Naive thymus-derived CD4-positive, alpha-beta T cell (primary cell): ENCODE data around the gene CLINT1. TPM values are rescaled to one million over a fixed set of nuclear protein-coding genes. Genes with fewer than 3 reads are reported as not detected.

ENCODE experiments used
- ATAC-seq: fragments of 150-1000 bp; cut with Tn5 transposase; 2 replicates; pipeline ENCODE4 v1.10.0; 2021; ENCODE audit warnings: mild to moderate bottlenecking, moderate library complexity
- CTCF ChIA-PET: fragments of 350-600 bp; sonication (Branson Sonifier 250); formaldehyde crosslinking; loops from one replicate; lab custom pipeline; 2021; ENCODE audit warnings: antibody characterized with exemption; lab: Charles Lee
- POLR2A ChIA-PET: fragments of 350-600 bp; sonication (Branson Sonifier 250); formaldehyde crosslinking; loops from one replicate; lab custom pipeline; 2021; ENCODE audit warnings: antibody characterized with exemption, inconsistent platforms; lab: Charles Lee
- DNase-seq, 9 donors: peaks; one replicate each; pipeline versions ENCODE4 v3.0.0 to v3.0.0-alpha.2; 2020 to 2022; ENCODE audit warnings: mixed read lengths in 1 of 9
- H3K27ac ChIP-seq: one replicate; pipeline ENCODE4 v1.7.0; 2013; ENCODE audit warnings: mild to moderate bottlenecking, low read depth, low read length, moderate library complexity
- H3K27me3 ChIP-seq, 2 donors: one replicate each; pipeline ENCODE4 v1.7.0; 2013; ENCODE audit warnings: low read length in 2 of 2, mild to moderate bottlenecking in 2 of 2, moderate library complexity in 2 of 2; ENCODE audit not compliant: control insufficient read depth in 2 of 2, insufficient read depth in 2 of 2
- H3K36me3 ChIP-seq, 3 experiments: 1 replicate in 2 of 3; 2 replicates in 1 of 3; pipeline ENCODE4 v1.7.0; 2013; ENCODE audit warnings: low read length in 3 of 3, mild to moderate bottlenecking in 3 of 3, moderate library complexity in 1 of 3; ENCODE audit not compliant: insufficient read depth in 3 of 3, control insufficient read depth in 2 of 3
- H3K4me1 ChIP-seq, 2 donors: one replicate each; pipeline ENCODE4 v1.7.0; 2013; ENCODE audit warnings: low read length in 2 of 2, mild to moderate bottlenecking in 2 of 2, moderate library complexity in 1 of 2; ENCODE audit not compliant: control insufficient read depth in 2 of 2, insufficient read depth in 2 of 2
- H3K4me3 ChIP-seq: 2 replicates; pipeline ENCODE4 v1.7.0; 2013; ENCODE audit warnings: mild to moderate bottlenecking, low read length
- H3K9me3 ChIP-seq, 3 experiments: 1 replicate in 2 of 3; 2 replicates in 1 of 3; pipeline ENCODE4 v1.7.0; 2013; ENCODE audit warnings: low read length in 3 of 3; ENCODE audit not compliant: control insufficient read depth in 2 of 3
- H3K27ac Mint-ChIP-seq, 9 donors: one replicate each; pipeline ENCODE4 v1.8.0; 2020 to 2022; ENCODE audit warnings: mixed read lengths in 9 of 9, mild to moderate bottlenecking in 8 of 9, moderate library complexity in 5 of 9, inconsistent platforms in 2 of 9
- H3K27me3 Mint-ChIP-seq, 5 donors: one replicate each; pipeline ENCODE4 v1.8.0; 2021 to 2022; ENCODE audit warnings: mixed read lengths in 5 of 5, mild to moderate bottlenecking in 1 of 5
- H3K36me3 Mint-ChIP-seq, 5 donors: one replicate each; pipeline ENCODE4 v1.8.0; 2020 to 2022; ENCODE audit warnings: mixed read lengths in 5 of 5, mild to moderate bottlenecking in 3 of 5, inconsistent platforms in 1 of 5
- H3K4me1 Mint-ChIP-seq, 7 donors: one replicate each; pipeline ENCODE4 v1.8.0; 2020 to 2022; ENCODE audit warnings: mixed read lengths in 7 of 7, mild to moderate bottlenecking in 3 of 7, inconsistent platforms in 1 of 7
- H3K4me3 Mint-ChIP-seq, 10 donors: one replicate each; pipeline ENCODE4 v1.8.0; 2020 to 2022; ENCODE audit warnings: mild to moderate bottlenecking in 10 of 10, mixed read lengths in 10 of 10, moderate library complexity in 6 of 10, inconsistent platforms in 2 of 10
- H3K9me3 Mint-ChIP-seq, 11 donors: one replicate each; pipeline ENCODE4 v1.8.0; 2020 to 2022; ENCODE audit warnings: mixed read lengths in 11 of 11, mild to moderate bottlenecking in 4 of 11, inconsistent platforms in 1 of 11, moderate library complexity in 1 of 11
- intact Hi-C, 2 donors: fragments of 100-400 bp; cut with micrococcal nuclease; formaldehyde crosslinking; loops; one replicate each; pipeline ENCODE4 v1.15.1; 2023
- polyA plus RNA-seq, 2 donors: library from polyadenylated mRNA; unstranded; fragments of 300-500 nt; fragmentation: Illumina TruSeq; gene quantifications; one replicate each; pipeline ENCODE4 v1.2.3, GENCODE V29; 2021
- total RNA-seq, 6 experiments: library from RNA in 5 of 6; stranded (reverse) in 5 of 6; gene quantifications; 1 replicate in 5 of 6; 2 replicates in 1 of 6; pipeline ENCODE4 v1.2.3 and lab custom pipeline; 2021 to 2026

CLINT1 gene
- total and polyA plus RNA-seq, 7 experiments from 2014 or later = 57.5 to 94.2 (median 74.0) TPM

GRCh38 chr5:157735991-157736390 is 123.0 kb downstream of the CLINT1 start:
- intact Hi-C loops = no loop called here
- H3K4me1 Mint-ChIP-seq = peaks cover 9 to 23% (median 20%) of the 10 kb centered on the region in 7 donors
- H3K27me3 ChIP-seq = no peaks in the 10 kb centered on the region
- peaks cover 3 to 4% of the 10 kb centered on the region in 2 donors for H3K4me1 ChIP-seq
- H3K27ac ChIP-seq = no peak overlapping the region
- no peak for DNase-seq
- no peaks in the 10 kb centered on the region for H3K27me3 Mint-ChIP-seq
- ChIA-PET CTCF (no interaction called here), POLR2A (no interaction called here)
- no peak overlapping the region for H3K27ac Mint-ChIP-seq
- peaks cover 0 to 30% (median 0%) of the 10 kb centered on the region in 3 experiments for H3K36me3 ChIP-seq
- ATAC-seq = no peak
- no peaks in the 10 kb centered on the region for H3K9me3 ChIP-seq
- no peaks in the 10 kb centered on the region for H3K9me3 Mint-ChIP-seq
- H3K36me3 Mint-ChIP-seq = peaks cover 0 to 34% (median 14%) of the 10 kb centered on the region in 5 donors
- H3K4me3 ChIP-seq = no peak overlapping the region
- H3K4me3 Mint-ChIP-seq = no peak overlapping the region

Other genes with a start within 250 kb of the CLINT1 start
- gene SOX30, start 206.7 kb downstream of the CLINT1 start, total RNA-seq = under 1 TPM in 1 of 5 experiments, not detected in 4; 0.36 TPM
- gene SOX30, start 206.7 kb downstream of the CLINT1 start, polyA plus RNA-seq = under 1 TPM; 0.17 to 0.25 TPM
- not detected for gene C5orf52, start 187.6 kb downstream of the CLINT1 start, total RNA-seq
- not detected for gene C5orf52, start 187.6 kb downstream of the CLINT1 start, polyA plus RNA-seq
- 10 to 100 TPM in 1 of 5 experiments, 1 to 10 TPM in 4; 6.2 to 17.4 (median 7.4) TPM for gene THG1L, start 127.7 kb downstream of the CLINT1 start, total RNA-seq
- 1 to 10 TPM; 4.6 to 6.2 TPM for gene THG1L, start 127.7 kb downstream of the CLINT1 start, polyA plus RNA-seq
- 1 to 10 TPM; 1.6 to 5.0 (median 4.0) TPM for gene LSM11, start 115.4 kb downstream of the CLINT1 start, total RNA-seq
- under 1 TPM; 0.50 to 0.92 TPM for gene LSM11, start 115.4 kb downstream of the CLINT1 start, polyA plus RNA-seq